A673 (cell line): ENCODE measurements around the gene HSD11B2. TPM values are rescaled to one million over a fixed set of nuclear protein-coding genes. Genes with fewer than 3 reads are reported as not detected.

Experiments used
- BruUV-seq: library from RNA; stranded (reverse); fragments of 400-500 nt; replicated peaks from 2 replicates; lab custom pipeline; 2021; lab: Mats Ljungman, UMichigan
- CTCF ChIA-PET: fragments of 300-600 bp; sonication (Branson Sonifier 250); formaldehyde crosslinking; loops from one replicate; lab custom pipeline; 2022; ENCODE audit warnings: antibody characterized with exemption; lab: Charles Lee
- POLR2A ChIA-PET: fragments of 300-600 bp; sonication (Branson Sonifier 250); formaldehyde crosslinking; loops from one replicate; lab custom pipeline; 2022; ENCODE audit warnings: antibody characterized with exemption; ENCODE audit not compliant: low non-redundant PET; lab: Charles Lee
- DNase-seq: peaks from one replicate; pipeline ENCODE4 v3.0.0-alpha.2; 2015; ENCODE audit warnings: low spot score
- H3K27ac ChIP-seq: fragments of 200-600 bp; sonication (generic); 2 replicates; pipeline ENCODE4 v1.5.1; 2016; ENCODE audit warnings: mixed run types, low read depth, mild to moderate bottlenecking, mixed read lengths, antibody characterized with exemption, low read length; ENCODE audit not compliant: poor library complexity, severe bottlenecking
- H3K27me3 ChIP-seq: fragments of 200-600 bp; sonication (generic); replicated peaks from 2 replicates; pipeline ENCODE4 v1.6.1; 2017; ENCODE audit warnings: mixed run types, low read depth, mild to moderate bottlenecking, mixed read lengths, antibody characterized with exemption, low read length; ENCODE audit not compliant: insufficient read depth, poor library complexity
- H3K36me3 ChIP-seq: fragments of 200-600 bp; sonication (generic); 2 replicates; pipeline ENCODE4 v1.6.1; 2016; ENCODE audit warnings: mixed run types, mild to moderate bottlenecking, mixed read lengths, antibody characterized with exemption, low read length; ENCODE audit not compliant: insufficient read depth, poor library complexity, severe bottlenecking
- H3K4me1 ChIP-seq: fragments of 200-600 bp; sonication (generic); 2 replicates; pipeline ENCODE4 v1.6.1; 2017; ENCODE audit warnings: mixed run types, mild to moderate bottlenecking, mixed read lengths, antibody characterized with exemption, low read length; ENCODE audit not compliant: insufficient read depth, poor library complexity, severe bottlenecking
- H3K4me3 ChIP-seq: fragments of 200-600 bp; sonication (generic); 2 replicates; pipeline ENCODE4 v1.5.1; 2016; ENCODE audit warnings: low read depth, mixed run types, mild to moderate bottlenecking, mixed read lengths, low read length; ENCODE audit not compliant: poor library complexity, severe bottlenecking
- H3K9me3 ChIP-seq: fragments of 200-600 bp; sonication (generic); 2 replicates; pipeline ENCODE4 v1.6.1; 2016; ENCODE audit warnings: mixed run types, low read depth, mild to moderate bottlenecking, mixed read lengths, antibody characterized with exemption, low read length; ENCODE audit not compliant: poor library complexity, severe bottlenecking
- EZH2 ChIP-seq: fragments of 200-600 bp; sonication (generic); IDR thresholded peaks from 2 replicates; pipeline ENCODE4 v1.6.1; 2017; ENCODE audit warnings: borderline replicate concordance, low read depth, mild to moderate bottlenecking, mixed read lengths, antibody characterized with exemption, low read length; ENCODE audit not compliant: poor library complexity, severe bottlenecking
- intact Hi-C: fragments of 100-400 bp; cut with micrococcal nuclease; formaldehyde crosslinking; loops from one replicate; pipeline ENCODE4 v1.10.0; 2022; ENCODE audit not compliant: unreplicated experiment
- total RNA-seq: library from RNA; stranded (reverse); gene quantifications from 2 replicates; pipeline ENCODE4 v1.2.3, GENCODE V29; 2021
- TF ChIP-seq, protein P1 (sequence below): fragments of 300-800, 200-600 bp; sonication (generic); conservative IDR thresholded peaks from 2 replicates; pipeline ENCODE4 v1.5.1; 2017; ENCODE audit warnings: low read depth, mild to moderate bottlenecking, antibody characterized with exemption, low read length, moderate library complexity, mixed read lengths

HSD11B2 gene
- total RNA-seq, 1 experiment from 2014 or later = 2.3 TPM

DNA sequence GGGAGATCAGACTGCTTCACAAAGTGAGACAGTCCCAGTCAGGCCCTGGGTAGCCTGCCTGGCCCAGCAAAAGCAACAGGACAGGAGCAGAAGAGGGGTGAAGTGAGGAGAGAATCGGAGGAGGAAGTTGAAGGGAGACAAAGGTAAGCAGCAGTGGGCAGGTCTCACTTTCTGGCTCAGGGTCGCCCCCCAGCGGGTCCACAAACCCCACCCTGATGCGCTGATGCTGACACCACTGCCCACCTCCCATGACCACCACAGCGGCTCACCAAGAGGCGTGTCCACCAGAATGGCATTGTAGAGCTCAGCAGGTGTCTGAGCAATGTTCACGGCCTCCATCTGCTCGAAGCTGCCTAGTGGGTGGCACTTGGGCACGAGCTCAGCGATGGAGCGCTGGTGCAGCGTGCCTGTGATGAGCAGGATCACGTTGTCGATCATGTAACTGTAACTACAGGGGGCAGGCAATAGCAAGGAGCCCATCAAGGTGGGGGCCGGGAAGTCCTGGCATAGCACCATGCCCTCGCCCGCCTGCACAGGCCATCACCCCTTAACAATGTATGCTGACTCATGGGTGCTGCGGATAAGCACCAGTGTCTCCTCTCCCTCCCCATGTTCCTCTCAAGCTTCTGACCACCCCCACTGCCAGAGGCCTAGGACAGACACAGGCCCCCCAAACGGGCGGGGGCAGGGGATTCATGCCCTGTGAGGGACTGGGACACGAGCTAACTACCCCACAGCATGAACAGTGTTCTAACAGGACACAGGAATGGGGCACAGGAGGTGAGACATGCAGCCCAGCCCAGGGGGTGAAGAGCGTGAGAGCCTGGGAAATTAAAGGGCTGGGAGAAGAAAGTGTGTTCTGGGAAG, 13.6 kb downstream of the HSD11B2 start:
- ChIA-PET POLR2A (no interaction called here), CTCF (no interaction called here)
- H3K4me1 ChIP-seq = no peaks in the 10 kb centered on the region
- TF ChIP-seq, protein P1, sequence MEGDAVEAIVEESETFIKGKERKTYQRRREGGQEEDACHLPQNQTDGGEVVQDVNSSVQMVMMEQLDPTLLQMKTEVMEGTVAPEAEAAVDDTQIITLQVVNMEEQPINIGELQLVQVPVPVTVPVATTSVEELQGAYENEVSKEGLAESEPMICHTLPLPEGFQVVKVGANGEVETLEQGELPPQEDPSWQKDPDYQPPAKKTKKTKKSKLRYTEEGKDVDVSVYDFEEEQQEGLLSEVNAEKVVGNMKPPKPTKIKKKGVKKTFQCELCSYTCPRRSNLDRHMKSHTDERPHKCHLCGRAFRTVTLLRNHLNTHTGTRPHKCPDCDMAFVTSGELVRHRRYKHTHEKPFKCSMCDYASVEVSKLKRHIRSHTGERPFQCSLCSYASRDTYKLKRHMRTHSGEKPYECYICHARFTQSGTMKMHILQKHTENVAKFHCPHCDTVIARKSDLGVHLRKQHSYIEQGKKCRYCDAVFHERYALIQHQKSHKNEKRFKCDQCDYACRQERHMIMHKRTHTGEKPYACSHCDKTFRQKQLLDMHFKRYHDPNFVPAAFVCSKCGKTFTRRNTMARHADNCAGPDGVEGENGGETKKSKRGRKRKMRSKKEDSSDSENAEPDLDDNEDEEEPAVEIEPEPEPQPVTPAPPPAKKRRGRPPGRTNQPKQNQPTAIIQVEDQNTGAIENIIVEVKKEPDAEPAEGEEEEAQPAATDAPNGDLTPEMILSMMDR = no peak
- no peak for TF ChIP-seq EZH2
- no peaks in the 10 kb centered on the region for H3K36me3 ChIP-seq
- H3K27me3 ChIP-seq = no peaks in the 10 kb centered on the region
- intact Hi-C loops = no loop called here
- no TSS peak for BruUV-seq
- no peak for DNase-seq
- H3K4me3 ChIP-seq = no peak overlapping the region
- H3K9me3 ChIP-seq = no peaks in the 10 kb centered on the region
- no peak overlapping the region for H3K27ac ChIP-seq

GRCh38 chr16:67445126-67445426, 14.2 kb downstream of the HSD11B2 start:
- Histone ChIP-seq H3K9me3 (no peaks in the 10 kb centered on the region), H3K36me3 (no peaks in the 10 kb centered on the region), H3K27me3 (no peaks in the 10 kb centered on the region), H3K4me1 (no peaks in the 10 kb centered on the region), H3K4me3 (no peak overlapping the region), H3K27ac (no peak overlapping the region)
- intact Hi-C loops = no loop called here
- no peak for DNase-seq
- TF ChIP-seq, protein P1 = no peak
- TF ChIP-seq EZH2 = no peak
- ChIA-PET CTCF (interaction anchor here (1.2 kb wide), 1 partner anchor 17 kb away, joined by 3 read pairs; no protein-coding TSS in a partner anchor), POLR2A (no interaction called here)
- BruUV-seq = no TSS peak

DNA sequence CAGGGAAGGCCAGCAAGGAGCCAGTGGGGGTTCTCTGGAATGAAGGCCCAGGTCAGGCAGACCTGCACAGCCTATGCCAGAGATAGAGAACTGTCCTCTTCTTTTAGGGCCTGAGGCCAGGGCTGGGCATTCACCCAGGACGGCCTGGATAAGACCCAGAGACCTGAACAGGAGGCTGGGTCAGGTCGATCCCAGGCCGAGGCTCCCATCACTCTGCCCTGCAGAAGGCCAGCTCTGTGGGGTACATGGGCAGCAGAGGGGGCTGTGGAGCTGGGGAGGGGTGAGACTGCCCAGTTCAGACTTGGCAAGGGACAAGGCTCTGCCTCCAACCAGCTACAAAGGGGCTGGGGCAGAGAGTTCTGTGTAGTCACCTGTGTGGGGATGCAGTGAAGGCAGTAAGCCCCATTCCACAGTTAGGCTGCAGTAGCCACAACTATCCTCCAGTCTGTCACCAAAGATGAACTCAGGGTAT, 14.6 kb downstream of the HSD11B2 start:
- H3K27ac ChIP-seq = no peak overlapping the region
- DNase-seq = no peak
- H3K36me3 ChIP-seq = no peaks in the 10 kb centered on the region
- ChIA-PET POLR2A (no interaction called here), CTCF (interaction anchor here (0.6 to 1.2 kb wide), 3 partner anchors 18 to 185 kb away, joined by 3 to 9 read pairs (median 5); no protein-coding TSS in a partner anchor)
- no peaks in the 10 kb centered on the region for H3K9me3 ChIP-seq
- intact Hi-C loops = no loop called here
- no peak for TF ChIP-seq EZH2
- TF ChIP-seq, protein P1 = no peak
- no peaks in the 10 kb centered on the region for H3K4me1 ChIP-seq
- no peaks in the 10 kb centered on the region for H3K27me3 ChIP-seq
- no TSS peak for BruUV-seq
- no peak overlapping the region for H3K4me3 ChIP-seq
